Cardiac muscle cell (in vitro differentiated cells and primary cell): ENCODE measurements around the gene FXYD6. TPM values are rescaled to one million over a fixed set of nuclear protein-coding genes. Genes with fewer than 3 reads are reported as not detected.

ENCODE experiments used
- DNase-seq, 2 donors: peaks; one replicate each; pipeline versions ENCODE4 v3.0.0 to v3.0.0-alpha.2; 2010 to 2017; ENCODE audit warnings: low read depth in 1 of 2, low spot score in 1 of 2
- H3K27ac ChIP-seq: fragments of 200-600 bp; sonication (generic); 2 replicates; pipeline ENCODE4 v1.5.1; 2016
- H3K27me3 ChIP-seq: fragments of 200-600 bp; sonication (generic); 2 replicates; pipeline ENCODE4 v1.6.0; 2016; ENCODE audit warnings: control low read depth
- H3K36me3 ChIP-seq: fragments of 200-600 bp; sonication (generic); 2 replicates; pipeline ENCODE4 v1.5.1; 2016; ENCODE audit warnings: control low read depth
- H3K4me1 ChIP-seq: fragments of 200-600 bp; sonication (generic); 2 replicates; pipeline ENCODE4 v1.8.1; 2017; ENCODE audit warnings: low read depth, mild to moderate bottlenecking, mixed run types
- H3K4me3 ChIP-seq: fragments of 200-600 bp; sonication (generic); 2 replicates; pipeline ENCODE4 v1.5.1; 2016; ENCODE audit warnings: mild to moderate bottlenecking
- H3K9me3 ChIP-seq: fragments of 200-600 bp; sonication (generic); 2 replicates; pipeline ENCODE4 v1.5.1; 2017; ENCODE audit warnings: low read depth, mild to moderate bottlenecking, control low read depth
- CTCF ChIP-seq: IDR thresholded peaks from 2 replicates; pipeline ENCODE4 v1.5.1; 2012; ENCODE audit warnings: low read depth, mild to moderate bottlenecking, low read length
- polyA plus RNA-seq: library from polyadenylated mRNA; unstranded; fragments of >200 nt; fragmentation: Nextera tagmentation; extraction: Ambion mirVana; gene quantifications from 2 replicates; pipeline ENCODE4 v1.2.1, GENCODE V29; 2016
- total RNA-seq: library from RNA; depleted of rRNA; stranded (reverse); fragments of >200 nt; gene quantifications from 2 replicates; pipeline ENCODE4 v1.2.3, GENCODE V29; 2016

Gene FXYD6
- total and polyA plus RNA-seq, 2 experiments from 2014 or later: 310 to 403 TPM

GRCh38 chr11:117906710-117907109 lies 30.3 kb upstream of the FXYD6 start:
- peaks cover 29% of the 10 kb centered on the region for H3K4me1 ChIP-seq
- no peaks in the 10 kb centered on the region for H3K36me3 ChIP-seq
- no peak overlapping the region for H3K4me3 ChIP-seq
- no peak for TF ChIP-seq CTCF
- H3K27ac ChIP-seq: no peak overlapping the region
- no peaks in the 10 kb centered on the region for H3K9me3 ChIP-seq
- H3K27me3 ChIP-seq: no peaks in the 10 kb centered on the region
- no peak for DNase-seq

GRCh38 chr11:117906126-117906525 lies 29.7 kb upstream of the FXYD6 start:
- H3K4me3 ChIP-seq: no peak overlapping the region
- H3K27ac ChIP-seq: no peak overlapping the region
- no peaks in the 10 kb centered on the region for H3K9me3 ChIP-seq

GRCh38 chr11:117905524-117905923 lies 29.1 kb upstream of the FXYD6 start:
- Histone ChIP-seq H3K4me3 (no peak overlapping the region), H3K27ac (no peak overlapping the region), H3K27me3 (no peaks in the 10 kb centered on the region), H3K4me1 (peaks cover 29% of the 10 kb centered on the region), H3K9me3 (no peaks in the 10 kb centered on the region), H3K36me3 (no peaks in the 10 kb centered on the region)
- DNase-seq: no peak
- no peak for TF ChIP-seq CTCF

More at GRCh38 chr11:117906126-117906525, 29.7 kb upstream of the FXYD6 start:
- Histone ChIP-seq H3K4me1 (peaks cover 29% of the 10 kb centered on the region), H3K36me3 (no peaks in the 10 kb centered on the region), H3K27me3 (no peaks in the 10 kb centered on the region)
- no peak for TF ChIP-seq CTCF
- DNase-seq: peak in 1 of 2 donors; percentile 7

GRCh38 chr11:117903505-117904382 lies 27.3 kb upstream of the FXYD6 start:
- no peak for TF ChIP-seq CTCF
- H3K27me3 ChIP-seq: peaks cover 5% of the 10 kb centered on the region
- peaks cover 14% of the 10 kb centered on the region for H3K4me1 ChIP-seq

GRCh38 chr11:117902001-117902845 lies 25.8 kb upstream of the FXYD6 start:
- H3K27ac ChIP-seq: no peak overlapping the region
- DNase-seq: no peak
- H3K4me3 ChIP-seq: no peak overlapping the region
- no peaks in the 10 kb centered on the region for H3K36me3 ChIP-seq
- peaks cover 6% of the 10 kb centered on the region for H3K27me3 ChIP-seq
- H3K9me3 ChIP-seq: no peaks in the 10 kb centered on the region
- no peak for TF ChIP-seq CTCF
- H3K4me1 ChIP-seq: no peaks in the 10 kb centered on the region

More at GRCh38 chr11:117903505-117904382, 27.3 kb upstream of the FXYD6 start:
- Histone ChIP-seq H3K36me3 (no peaks in the 10 kb centered on the region), H3K27ac (no peak overlapping the region), H3K4me3 (no peak overlapping the region), H3K9me3 (no peaks in the 10 kb centered on the region)
- DNase-seq: no peak
